ENCODE data around the gene SCN2B.

SCN2B gene

DNA sequence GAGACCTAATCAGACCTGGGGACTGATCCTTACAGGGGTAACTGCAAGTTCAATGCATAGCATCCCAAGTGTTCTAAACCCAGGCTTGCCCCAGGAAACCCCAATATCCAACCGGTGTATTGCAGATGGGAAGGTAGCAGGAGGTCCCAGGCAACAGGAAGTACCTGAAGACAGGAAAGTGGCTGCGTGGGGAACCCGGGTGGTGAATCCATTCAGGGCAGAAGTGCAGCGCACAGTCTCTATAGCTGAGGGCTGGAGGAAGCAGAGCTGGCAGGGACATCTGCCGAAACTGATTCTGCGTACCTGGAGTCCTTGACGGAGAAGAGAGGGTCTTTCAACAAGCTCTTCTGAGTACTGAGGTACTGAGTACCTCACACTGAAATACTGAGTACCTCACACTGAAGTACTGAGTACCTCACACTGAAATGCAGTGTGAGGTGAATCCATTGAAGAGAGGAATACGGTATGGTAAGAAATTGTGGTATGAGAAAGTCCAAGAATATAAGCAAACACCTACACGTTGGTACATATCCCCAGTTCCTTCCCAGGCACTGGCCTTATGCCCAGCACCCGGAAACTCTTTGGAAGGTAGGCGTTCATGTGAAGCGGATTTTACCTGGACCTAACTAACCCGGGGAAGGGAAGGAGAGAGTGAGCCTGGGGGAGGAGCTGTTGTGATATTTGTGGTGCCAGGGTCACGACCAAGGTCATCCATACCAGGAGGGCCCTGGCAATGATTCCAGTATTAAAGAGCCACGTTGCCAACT is 43.9 kb downstream of the SCN2B start:
- no peak for DNase-seq

GRCh38 chr11:118129471-118130172 is 46.8 kb downstream of the SCN2B start:
- no peak for DNase-seq

DNA sequence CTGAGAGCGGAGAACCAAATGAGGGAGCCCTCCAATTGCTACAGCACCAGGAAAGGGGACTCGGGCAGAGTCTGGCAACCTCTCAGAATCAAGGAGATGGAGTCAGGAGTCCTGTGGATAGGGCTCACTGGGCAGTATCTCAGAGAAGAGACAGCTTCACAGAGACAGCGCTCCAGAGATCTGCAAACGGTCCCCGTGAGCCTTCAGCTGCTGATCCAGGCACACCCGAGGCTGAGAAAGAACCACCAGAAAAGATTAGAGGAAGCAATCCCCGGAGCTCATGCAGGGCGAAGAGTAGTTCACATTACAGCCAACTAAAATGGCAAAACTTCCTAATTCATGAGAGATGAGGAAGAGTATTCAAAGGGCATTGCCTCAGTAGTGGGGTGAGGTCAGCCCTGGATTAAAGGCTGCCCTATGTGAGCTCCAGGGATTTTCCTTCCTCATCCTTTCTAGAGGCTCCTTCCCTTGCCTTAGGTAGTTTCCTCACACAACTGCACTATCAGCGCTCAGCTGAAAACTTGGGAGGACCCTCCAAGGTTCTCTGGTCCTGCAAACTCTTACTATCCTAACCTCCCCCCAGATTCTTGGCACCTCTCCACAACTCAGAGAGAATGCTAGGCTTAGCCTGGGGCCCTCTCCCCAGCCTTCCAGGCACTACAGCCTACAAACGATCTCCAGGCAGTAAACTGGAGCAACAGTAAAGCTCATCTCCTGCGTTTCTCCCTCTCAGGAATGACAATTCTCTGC is 47.5 kb downstream of the SCN2B start:
- DNase-seq = no peak

DNA sequence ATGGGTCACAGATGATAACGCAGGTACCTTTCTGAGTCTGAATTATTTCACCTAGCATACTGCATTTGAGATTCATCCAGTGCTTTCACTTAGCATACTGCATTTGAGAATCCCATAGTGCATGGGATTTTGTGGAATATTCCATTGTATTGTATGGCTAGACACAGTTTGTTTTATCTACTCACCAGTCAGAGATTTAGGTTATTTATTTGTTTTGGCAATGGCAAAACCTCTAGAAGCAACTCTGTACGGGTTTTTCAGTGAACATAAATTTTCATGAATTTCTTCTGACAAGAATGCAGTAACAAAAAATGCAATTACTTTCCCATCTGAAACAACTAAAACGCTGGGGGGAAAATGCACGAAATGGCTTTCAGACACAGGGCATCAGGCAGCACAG is 48.1 kb downstream of the SCN2B start:
- DNase-seq = no peak

GRCh38 chr11:118126082-118126838 is 50.2 kb downstream of the SCN2B start:
- no peak for DNase-seq

GRCh38 chr11:118124929-118125535 is 51.4 kb downstream of the SCN2B start:
- DNase-seq = no peak

DNA sequence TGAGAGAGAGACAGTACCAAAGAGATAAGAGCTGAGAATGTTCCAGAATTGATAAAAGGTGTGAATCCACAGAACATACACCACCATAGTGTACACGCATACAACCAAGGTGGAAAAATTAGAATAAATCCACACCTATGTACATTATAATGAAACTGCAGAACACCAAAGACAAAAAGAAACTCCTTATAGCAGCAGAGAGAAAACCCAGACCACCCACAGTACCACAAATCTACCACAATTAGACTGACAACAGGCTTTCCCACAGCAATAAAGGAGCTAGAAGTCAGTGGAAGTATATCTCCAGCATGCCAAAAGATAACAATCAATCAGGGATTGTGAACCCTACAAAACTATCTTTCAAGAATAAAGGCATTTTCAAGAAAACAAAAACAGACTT is 55.6 kb downstream of the SCN2B start:
- no peak for DNase-seq

GRCh38 chr11:118117790-118118601 is 58.4 kb downstream of the SCN2B start:
- no peak for DNase-seq

DNA sequence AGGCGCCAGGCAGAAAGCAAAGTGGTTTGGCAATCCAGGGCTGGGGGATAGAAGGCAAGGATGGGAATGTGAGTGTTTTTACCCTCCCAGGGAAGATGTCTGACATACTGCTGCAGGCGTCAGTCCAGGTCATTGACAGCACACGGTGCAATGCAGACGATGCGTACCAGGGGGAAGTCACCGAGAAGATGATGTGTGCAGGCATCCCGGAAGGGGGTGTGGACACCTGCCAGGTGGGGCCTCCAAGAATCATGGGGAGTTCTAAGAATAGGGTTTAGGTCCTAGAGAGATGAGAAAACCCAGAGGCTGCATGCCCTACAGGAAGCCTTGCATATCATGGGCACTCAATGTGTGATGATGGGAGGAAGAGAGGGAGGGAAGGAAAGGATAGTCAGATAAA is 61.4 kb downstream of the SCN2B start:
- no peak for DNase-seq

DNA sequence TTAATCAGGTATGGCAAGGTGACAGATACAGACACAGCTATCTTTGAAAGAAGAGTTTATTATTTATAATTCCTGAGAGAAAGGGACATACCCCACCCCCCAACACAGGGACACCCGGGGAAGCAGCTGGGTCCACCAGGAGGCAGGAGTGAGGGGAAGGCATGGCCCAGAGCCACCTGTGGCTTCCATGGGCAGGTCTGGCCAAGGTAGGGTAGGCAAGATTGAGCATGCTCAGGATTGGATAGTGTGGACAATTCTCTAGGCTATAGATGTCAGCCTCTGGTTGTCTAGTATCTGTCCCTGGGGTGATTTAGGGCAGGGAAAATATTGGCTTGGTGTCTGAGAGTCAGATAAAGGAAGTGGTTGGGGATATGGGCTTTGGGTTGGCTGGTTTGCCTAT is 62.2 kb downstream of the SCN2B start:
- no peak for DNase-seq

GRCh38 chr11:118112711-118113430 is 63.6 kb downstream of the SCN2B start:
- DNase-seq = no peak
